Amniotic stem cell (primary cell): ENCODE measurements around the gene ANO6.
"Not testable (repeated sequence)": the region's sequence is repeated elsewhere in the genome, so short reads cannot be mapped to it uniquely, and the experiment has no call there.

Experiments
- DNase-seq: peaks from one replicate; lab custom pipeline; 2025; lab: John Stamatoyannopoulos, UW

The ANO6 gene

DNA sequence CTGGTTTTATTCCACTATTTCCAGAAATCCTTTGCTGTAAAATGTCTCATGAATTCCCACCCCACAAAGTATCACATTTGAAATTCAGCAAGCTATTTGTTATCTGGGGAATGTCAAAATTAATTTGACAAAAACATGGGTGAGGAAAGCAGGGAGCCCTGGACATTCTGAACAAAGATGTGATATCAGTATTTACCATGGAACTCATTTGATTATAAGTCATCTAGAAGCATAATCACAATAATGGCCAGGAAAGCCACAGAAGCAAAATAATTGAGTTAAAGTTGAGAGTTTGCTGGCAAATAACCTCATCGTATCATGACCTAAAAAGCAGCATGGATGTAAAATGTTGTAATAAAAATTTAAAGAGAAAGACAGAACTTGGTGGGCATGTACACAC is 96.1 kb downstream of the ANO6 start:
- DNase-seq = no peak

DNA sequence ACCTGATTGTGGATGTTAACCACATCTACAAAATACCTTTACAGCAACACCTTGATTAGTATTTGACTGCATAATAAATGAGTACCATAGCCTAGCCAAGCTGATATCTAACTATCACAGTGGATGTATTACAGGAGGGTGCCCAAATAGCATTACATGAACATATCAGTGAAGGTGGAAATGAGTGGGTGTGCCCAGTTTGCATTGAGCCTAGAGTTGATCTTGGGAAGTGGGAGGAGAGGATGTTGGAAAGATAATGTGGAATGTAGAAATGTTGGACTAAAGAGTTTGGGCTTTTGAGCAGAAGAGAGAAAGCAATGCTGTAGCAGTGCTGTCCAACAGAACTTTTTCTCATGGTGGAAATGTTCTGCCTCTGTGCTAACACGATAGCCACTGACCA is 98.9 kb downstream of the ANO6 start:
- DNase-seq = no peak

DNA sequence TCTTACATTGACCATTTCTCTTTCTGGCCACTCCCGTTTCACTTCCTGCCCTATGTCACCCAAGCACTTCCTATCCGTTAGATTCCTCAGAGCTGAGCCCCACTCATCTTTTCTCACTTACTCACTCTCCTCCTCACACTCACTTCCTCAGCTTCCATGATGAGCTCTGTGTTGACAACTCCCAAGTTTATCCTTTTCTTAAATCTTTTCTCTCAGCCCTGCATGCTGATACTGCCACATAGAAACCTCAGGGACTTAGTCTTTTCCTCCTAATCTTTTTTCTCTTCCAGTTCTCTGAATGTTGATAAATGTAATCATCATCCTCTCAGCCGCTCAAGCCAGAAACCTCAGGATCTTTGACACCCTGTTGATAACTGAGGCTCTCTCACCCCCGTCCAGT is 99.6 kb downstream of the ANO6 start:
- no peak for DNase-seq

DNA sequence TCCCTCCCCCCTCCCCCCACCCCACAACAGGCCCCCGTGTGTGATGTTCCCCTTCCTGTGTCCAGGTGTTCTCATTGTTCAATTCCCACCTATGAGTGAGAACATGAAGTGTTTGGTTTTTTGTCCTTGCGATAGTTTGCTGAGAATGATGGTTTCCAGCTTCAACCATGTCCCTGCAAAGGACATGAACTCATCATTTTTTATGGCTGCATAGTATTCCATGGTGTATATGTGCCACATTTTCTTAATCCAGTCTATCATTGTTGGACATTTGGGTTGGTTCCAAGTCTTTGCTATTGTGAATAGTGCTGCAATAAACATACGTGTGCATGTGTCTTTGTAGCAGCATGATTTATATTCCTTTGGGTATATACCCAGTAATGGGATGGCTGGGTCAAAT is 101.4 kb downstream of the ANO6 start:
- not testable (repeated sequence) for DNase-seq

DNA sequence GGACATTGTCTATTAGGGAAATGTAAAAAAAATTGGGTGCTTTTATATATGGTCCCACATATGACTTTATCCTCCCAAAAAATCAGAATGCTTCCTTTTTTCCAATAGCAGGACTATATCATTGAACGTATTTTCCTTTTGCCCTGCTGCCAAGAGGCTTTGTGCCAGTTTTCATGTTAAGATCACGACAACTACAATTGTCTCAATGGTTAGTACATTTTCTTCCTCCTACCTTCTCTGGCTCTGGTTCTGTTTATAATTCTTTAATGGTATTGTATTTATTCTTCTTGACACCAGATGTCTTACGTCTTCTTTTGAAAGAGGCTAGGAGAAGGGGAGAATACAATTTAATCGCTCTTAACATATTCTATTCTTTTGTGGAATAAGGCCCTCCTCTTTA is 106.9 kb downstream of the ANO6 start:
- DNase-seq = no peak

DNA sequence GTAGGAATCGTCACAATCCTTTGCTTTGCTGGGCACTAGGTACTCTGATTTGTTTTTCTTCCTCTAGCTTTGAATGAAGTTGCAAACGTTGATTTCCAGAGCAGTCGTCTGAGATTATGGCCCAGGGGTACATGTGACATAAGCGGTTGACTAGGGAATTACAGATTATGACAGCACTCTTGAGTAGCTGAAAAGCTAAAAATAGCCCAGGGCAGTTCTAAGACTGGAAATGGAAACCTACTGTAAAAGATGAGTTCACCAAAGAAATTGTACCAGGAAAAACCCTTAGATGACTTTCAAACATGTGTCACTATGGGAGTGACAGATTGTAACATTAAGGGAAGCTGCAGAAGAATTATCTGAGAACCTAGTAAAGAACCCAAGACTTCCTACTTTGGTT is 108.5 kb downstream of the ANO6 start:
- DNase-seq = no peak

DNA sequence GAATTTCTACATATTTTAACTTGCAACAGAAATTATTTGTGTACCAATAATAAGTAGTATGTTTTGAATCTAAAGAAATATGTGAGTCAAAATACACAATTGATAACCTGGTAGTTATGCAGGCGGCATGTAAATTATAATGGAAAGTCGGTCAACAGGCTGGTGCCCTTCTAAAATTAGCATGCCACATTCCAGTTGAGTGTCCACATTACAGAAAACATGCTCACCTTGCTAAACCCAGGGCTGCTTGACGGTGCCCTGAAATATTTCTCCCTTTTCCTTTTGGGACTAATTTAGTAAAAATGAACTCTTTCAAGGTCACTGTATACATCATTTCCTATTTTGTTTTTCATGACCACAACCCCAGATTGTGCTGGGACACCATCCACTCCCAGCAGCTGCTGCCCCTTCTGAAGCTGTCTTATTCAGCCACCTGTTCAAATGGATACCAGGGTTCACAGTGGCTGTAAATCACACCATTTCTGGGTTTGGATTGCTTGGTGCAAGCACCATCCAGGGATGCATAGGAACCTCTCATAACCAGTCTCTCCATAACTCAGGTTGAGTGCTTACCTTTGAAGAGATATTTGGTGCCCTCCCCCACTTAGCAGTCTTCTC is 110.6 kb downstream of the ANO6 start:
- DNase-seq = no peak

DNA sequence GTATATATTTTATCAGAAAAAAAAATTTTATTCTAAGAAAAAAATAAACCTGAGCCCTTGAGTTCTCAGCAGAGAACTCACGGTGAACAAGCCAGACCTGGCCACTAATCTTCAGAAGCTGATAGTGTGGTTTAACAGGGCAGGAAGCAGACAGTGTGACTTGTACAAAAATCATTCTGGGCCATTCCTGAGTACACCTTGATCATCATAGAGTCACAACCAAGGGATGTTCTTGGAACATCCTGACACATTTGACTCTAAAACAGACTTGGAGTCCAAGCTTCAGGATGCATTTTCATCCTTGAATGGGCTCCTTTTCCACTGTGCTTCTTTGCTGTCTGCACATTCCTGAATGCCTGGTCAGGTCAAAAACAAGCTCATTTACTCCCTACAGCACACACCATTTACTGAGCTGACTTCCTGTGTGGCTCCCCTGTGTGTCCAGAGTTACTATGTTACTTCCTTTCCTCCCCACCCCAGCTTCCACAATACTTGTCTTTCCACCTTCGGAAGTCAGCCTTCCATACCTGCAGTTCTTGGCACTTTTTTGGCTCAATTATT is 112.0 kb downstream of the ANO6 start:
- DNase-seq = no peak

DNA sequence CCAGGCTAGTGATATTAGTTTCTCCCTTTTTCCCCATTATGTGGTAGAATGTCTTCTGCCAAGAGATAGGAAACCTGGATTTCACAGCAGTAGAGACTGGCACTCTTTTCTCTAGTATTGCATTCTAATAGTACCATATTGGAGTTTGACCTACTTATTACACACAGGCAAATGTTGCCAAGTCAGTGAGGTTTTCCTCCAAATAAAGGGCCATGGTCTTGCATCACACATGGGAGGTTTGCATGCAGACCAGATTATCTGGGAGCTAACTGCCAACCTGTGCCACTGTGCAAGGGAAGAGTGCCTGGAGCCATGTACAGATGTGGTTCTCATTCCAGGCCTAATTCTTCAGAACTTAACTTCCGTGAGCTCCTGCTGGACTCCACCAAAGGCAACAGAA is 113.3 kb downstream of the ANO6 start:
- no peak for DNase-seq

DNA sequence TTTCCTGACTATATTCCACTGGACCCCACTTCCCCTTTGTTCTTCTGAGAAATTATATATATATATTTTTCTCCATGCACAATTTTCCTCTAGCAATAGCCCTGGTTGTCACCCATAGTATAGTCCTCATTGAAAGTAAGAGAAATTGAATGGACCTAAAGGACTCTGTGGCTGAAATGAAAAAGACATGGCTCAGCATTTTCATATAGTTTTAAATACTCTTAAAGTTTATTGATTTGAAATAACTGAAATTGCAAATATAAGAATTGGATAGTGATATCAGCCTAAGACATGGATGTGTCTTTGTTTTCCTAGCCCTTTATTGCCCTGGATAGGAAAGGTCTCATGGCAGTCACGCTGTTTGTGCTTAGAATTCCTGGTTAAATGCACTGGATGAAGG is 113.8 kb downstream of the ANO6 start:
- DNase-seq = no peak

DNA sequence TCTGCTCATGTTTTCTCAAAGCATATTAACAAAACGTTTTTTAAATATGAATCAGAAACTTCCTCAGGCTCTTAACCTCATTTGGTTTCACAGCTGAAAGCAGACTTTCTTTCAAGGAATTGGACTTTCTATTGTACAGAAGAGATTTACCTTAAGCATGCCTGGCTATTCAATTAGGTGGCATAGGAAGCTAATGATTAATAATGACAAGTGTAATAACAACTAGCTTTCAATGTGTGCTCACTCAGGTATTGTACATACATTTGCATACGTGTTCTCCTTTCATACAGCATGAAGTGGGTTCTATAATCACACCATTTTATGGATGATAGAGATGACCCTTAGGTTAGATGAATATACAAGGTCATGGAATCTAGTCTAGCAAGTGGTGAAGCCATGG is 115.7 kb downstream of the ANO6 start:
- DNase-seq = no peak

DNA sequence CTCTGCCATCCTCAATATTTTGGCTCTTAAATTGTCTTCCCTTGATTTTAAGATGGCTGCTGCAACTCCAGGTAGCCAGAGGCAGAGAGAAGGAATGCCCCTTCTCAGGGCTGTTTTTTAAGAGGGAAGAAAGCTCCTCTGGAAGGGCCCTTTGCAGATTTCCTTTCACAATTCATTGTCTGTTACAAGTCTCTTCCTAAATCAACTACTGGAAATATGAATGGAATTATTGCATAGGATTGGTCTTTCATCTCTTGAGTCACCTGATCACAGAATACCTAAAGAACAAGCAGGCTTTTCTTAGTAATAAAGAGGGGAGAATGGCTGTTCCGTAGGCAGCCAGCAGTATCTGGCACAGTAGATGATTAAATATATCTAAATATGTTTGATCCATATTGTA is 118.5 kb downstream of the ANO6 start:
- no peak for DNase-seq

DNA sequence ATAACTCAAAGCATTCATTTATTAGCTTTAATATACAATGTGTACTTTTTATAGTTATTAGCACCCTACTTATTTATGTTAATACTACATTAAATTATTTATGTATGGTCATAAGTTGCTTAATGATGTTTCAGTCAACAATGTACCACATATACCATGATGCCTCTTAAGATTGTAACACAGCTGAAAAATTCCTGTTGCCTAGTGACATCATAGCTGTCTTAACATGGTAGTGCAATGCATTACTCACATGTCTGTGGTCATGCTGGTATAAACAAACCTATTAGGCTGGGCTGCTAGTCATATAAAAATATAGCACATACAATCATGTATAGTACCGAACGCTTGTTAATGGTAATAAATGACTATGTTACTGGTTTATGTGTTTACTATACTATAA is 120.4 kb downstream of the ANO6 start:
- peak; percentile 70 for DNase-seq

DNA sequence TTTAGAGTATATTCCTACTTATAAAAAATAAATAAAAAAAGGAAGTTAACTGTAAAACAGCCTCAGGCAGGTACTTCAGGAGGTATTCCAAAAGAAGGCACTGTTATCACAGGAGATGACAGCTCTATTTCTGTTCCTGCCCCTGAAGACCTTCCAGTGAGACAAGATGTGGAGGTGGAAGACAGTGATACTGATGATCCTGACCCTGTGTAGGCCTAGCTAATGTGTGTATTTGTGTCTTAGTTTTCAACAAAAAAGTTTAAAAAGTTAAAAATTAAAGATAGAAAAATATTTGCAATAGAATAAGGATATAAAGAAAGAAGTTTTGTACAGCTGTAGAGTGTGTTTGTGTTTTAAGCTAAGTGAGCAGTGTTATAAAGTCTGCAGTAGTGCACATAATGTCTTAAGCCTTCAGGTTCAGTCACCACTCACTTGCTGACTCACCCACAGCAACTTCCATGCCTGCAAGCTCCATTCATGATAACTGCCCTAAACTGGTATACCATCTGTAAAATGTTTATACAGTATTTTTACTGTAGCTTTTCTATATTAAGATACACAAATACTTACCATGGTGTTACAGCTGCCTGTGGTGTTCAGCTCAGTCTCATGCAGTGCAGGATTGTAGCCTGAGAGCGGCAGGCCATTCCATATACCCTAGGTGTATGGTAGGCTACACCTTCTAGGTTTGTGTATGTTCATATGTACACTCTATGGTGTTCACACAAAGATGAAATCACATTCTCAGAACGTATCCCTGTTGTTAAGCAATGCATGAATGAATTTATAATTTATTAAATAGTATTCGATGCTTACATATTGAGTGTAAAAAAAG is 121.1 kb downstream of the ANO6 start:
- DNase-seq = peak; percentile 51

DNA sequence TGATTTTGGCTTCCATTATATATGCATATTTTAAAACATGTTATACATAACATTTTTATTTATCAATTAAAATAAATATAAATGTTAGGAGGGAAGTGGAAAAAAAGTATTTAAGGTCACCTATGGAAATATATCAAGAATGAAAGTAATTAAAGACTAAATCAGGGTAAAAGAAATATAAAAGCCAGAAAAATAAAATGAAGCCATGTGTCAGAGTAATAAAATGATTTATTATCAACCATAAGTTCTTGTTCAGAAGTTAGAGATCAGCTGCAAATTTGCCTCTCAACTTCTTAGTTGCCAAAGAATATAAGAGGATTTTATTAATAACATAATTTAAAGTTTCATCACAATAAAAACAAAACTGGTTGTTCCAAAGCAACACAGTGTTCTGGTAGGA is 121.9 kb downstream of the ANO6 start:
- DNase-seq = no peak

DNA sequence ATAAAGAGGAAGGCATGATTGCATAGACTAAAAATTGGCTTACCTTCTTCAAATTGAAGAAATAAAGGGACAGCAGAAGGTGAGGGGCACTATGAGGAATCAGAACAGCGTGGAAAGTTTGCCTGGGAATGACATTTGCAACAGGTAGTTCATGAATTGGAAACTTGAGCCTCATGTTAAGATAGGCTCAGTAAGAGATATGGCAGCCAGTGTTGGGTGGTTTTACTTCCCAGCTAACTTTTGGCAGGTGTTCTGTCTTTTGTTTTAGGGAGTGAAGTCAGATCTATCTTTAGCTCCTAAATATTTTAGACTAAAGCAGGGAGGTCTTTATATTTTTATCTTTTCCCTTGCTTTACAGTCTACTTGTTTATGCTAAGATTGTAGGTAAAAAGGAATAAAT is 122.4 kb downstream of the ANO6 start:
- DNase-seq = no peak

DNA sequence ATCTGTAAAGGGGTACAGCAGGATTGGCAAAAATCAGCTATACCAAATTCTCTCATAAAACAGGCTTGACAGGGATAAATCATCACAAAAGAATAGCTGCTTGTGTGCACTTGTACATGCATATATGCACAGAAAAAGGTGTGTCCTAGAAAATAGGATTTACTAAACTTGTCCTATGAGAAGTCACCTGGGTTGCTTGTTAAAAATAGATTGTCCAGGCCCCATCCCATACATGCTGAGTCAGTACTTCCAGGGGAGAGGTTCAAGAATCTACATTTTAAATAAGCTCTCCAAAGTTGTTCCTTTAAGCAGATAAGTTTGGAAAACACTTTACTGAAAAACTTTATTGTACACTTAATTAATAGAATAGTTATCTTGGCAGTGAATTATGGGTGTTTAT is 123.1 kb downstream of the ANO6 start:
- no peak for DNase-seq

DNA sequence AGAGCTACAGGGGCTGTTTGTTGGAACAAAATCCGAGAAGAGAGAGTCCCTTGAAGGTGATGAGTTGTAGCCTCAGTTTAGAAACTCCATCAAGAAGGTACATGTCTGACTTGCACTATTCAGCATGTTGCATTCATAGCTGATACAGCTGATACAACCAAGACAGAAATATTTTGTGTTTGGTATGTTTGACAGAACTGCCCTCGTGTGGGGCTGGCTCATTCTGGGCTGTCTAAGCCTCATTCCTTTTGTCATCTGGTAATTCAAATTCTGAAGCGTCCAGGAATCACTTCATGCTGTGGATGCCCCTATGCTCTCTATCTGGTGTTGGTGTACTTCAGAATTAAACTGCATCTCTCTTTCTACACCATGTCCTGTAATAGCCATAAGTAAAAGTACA is 126.3 kb downstream of the ANO6 start:
- DNase-seq = no peak

DNA sequence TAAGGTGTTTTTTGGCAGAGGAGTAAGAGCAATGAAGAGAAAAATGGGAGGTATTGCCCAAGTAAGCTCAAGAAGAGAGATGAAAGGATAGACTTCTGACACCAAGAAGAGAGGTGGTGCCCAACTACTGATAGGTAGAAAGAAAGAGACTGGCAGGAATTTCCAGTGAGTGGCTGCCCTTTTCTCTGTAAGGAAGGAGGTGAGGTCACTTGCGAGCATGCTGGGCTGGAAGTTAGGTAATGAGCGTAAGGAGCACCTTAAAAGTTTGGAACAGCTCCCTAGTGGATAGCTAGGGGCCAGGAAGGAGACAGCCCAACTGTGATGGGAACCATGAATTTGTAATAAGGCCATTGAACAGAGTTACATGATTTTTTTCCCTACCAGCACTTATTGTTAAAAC is 127.0 kb downstream of the ANO6 start:
- no peak for DNase-seq

DNA sequence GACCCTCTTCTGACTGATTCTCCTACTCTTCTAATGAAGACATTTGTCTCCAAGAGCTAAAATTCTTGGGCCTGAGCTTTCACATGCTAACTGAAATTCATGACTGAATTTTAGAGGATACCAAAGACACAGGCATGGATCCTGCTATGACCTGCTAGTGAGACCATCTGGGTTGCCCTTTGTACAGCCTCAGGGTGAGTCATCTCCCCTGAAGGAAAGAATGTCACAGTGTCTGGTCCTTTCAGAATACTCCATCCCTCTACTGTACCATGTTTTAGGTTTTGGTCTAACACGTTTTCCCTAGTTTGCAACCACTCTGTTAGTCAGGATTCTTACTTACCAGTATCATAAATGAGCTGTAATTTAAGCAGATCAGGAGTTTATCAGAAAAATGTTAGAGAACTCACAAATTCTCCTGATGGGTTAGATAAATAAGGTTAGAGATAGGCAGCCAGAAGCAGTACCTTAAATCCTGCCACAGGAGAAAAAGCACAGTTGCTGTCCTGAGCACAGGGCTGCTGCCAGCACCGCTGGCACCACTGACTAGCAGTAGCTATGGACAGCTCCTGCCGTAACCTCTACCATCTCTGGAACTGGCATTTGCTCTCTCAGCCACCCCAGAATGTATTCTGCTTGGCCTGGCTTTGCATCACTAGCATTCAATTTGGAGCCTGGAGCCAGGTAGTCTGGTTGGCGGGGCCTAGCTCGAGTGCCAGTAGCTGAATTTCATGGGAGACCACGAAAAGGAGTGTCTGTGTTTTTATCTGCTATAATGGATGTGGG is 127.6 kb downstream of the ANO6 start:
- no peak for DNase-seq

DNA sequence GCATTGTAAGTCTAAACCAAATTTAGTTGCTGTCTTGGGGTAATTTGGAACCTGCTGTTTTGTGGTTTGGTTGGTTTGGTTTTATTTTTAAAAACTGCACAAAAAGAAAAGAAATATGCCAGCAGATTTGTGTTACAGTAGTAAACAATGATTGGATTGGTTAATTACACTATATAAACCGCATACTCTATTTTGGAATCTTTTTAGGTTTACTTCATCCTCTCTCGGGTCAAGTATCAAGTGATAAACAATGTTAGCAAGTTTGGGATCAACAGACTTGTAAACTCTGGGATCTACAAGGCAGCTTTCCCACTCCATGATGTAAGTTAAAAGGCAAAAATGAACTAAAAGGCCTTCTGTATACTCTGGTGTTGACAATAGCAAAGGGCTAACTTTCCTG is 132.4 kb downstream of the ANO6 start:
- no peak for DNase-seq

DNA sequence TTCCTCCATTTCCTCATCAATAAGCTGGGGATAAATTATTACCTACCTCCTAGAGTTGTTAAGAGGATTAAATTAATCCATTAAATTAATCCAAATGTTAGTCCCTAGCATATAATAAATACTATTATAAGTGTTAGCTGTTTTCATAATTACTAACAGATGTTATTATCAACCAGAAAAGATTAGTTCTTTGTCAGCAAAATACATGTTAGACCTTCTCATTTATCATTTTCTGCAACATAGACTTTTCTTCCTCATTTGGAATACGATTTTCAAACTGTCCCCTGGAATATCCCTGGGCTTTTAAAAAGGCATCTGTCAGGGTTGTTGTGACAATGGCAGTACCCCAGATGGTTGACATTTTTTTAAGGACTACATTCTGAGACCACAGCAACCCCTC is 133.1 kb downstream of the ANO6 start:
- DNase-seq = no peak

DNA sequence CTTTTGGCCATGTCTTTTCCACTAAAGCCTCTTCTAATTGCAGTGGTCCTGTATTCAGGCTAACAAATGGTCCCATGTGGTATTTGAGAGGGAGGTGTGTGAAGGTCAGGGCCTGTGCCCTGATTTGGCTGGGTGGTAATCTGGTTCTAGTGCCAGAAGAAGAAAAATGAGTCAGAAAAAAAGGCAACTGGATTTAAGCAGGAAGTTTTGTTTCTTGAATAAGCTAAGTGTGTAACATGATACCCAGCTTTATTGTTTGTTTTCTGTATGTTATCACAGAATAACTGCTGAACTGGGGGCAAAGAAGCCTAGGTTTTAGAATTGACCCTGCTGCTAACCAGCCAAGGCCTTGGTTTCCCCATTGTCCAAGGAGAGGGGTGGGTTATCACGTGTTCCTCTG is 134.0 kb downstream of the ANO6 start:
- DNase-seq = no peak
